ENCODE results near the gene PCDHGA12.
"Not testable (repeated sequence)": the region's sequence is repeated elsewhere in the genome, so short reads cannot be mapped to it uniquely, and the experiment has no call there.

Gene PCDHGA12

GRCh38 chr5:141398608-141399007 lies 31.7 kb upstream of the PCDHGA12 start:
- Mint-ChIP-seq H3K4me3 (no peak overlapping the region), H3K9me3 (peaks cover 11 to 38% of the 10 kb centered on the region in 2 donors), H3K27me3 (peaks cover 79% of the 10 kb centered on the region), H3K4me1 (peaks cover 9% of the 10 kb centered on the region), H3K27ac (peak overlapping the region in 1 of 2 donors; percentile 42)
- ATAC-seq (no peak), DNase-seq (no peak)

DNA sequence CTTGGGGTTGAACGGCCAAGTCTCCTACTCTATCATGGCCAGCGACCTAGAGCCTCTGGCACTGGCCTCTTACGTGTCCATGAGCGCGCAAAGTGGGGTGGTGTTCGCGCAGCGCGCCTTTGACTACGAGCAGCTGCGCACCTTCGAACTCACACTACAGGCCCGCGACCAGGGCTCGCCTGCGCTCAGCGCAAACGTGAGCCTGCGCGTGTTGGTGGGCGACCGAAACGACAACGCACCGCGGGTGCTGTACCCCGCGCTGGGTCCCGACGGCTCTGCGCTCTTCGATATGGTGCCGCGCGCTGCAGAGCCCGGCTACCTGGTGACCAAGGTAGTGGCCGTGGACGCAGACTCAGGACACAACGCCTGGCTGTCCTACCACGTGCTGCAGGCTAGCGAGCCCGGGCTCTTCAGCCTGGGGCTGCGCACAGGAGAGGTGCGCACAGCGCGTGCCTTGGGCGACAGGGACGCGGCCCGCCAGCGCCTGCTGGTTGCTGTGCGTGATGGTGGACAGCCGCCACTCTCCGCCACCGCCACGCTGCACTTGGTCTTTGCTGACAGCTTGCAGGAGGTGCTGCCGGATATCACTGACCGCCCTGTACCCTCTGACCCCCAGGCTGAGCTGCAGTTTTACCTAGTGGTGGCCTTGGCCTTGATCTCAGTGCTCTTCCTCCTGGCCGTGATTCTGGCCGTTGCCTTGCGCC lies 30.6 kb upstream of the PCDHGA12 start:
- no peak overlapping the region for H3K27ac Mint-ChIP-seq

GRCh38 chr5:141402553-141403243 lies 27.6 kb upstream of the PCDHGA12 start, which contains the start of gene PCDHGA9:
TSS of gene PCDHGA9 (plus strand) at chr5:141402778. CDS start at chr5:141402953, 175 bp downstream.
- Mint-ChIP-seq H3K4me1 (peaks cover 9% of the 10 kb centered on the region), H3K4me3 (peak within 1 kb of the TSS; percentile 44 to 62), H3K9me3 (peaks cover 5 to 46% of the 10 kb centered on the region in 2 donors), H3K27ac (no peak within 1 kb of the TSS), H3K27me3 (peaks cover 80% of the 10 kb centered on the region)
- ATAC-seq (no peak), DNase-seq (no peak)

More for the DNA sequence above, 30.6 kb upstream of the PCDHGA12 start:
- DNase-seq (no peak), ATAC-seq (no peak)
- Mint-ChIP-seq H3K4me3 (no peak overlapping the region), H3K27me3 (peaks cover 79% of the 10 kb centered on the region), H3K4me1 (peaks cover 9% of the 10 kb centered on the region), H3K9me3 (peaks cover 5 to 34% of the 10 kb centered on the region in 2 donors)

GRCh38 chr5:141403387-141403786 lies 26.9 kb upstream of the PCDHGA12 start:
- H3K9me3 Mint-ChIP-seq, result peaks cover 5 to 53% of the 10 kb centered on the region in 2 donors
- H3K4me3 Mint-ChIP-seq, result peak overlapping the region in 1 of 2 donors; percentile 62
- peaks cover 16% of the 10 kb centered on the region for H3K4me1 Mint-ChIP-seq
- H3K27ac Mint-ChIP-seq, result no peak overlapping the region
- DNase-seq (no peak), ATAC-seq (no peak)
- peaks cover 86% of the 10 kb centered on the region for H3K27me3 Mint-ChIP-seq

DNA sequence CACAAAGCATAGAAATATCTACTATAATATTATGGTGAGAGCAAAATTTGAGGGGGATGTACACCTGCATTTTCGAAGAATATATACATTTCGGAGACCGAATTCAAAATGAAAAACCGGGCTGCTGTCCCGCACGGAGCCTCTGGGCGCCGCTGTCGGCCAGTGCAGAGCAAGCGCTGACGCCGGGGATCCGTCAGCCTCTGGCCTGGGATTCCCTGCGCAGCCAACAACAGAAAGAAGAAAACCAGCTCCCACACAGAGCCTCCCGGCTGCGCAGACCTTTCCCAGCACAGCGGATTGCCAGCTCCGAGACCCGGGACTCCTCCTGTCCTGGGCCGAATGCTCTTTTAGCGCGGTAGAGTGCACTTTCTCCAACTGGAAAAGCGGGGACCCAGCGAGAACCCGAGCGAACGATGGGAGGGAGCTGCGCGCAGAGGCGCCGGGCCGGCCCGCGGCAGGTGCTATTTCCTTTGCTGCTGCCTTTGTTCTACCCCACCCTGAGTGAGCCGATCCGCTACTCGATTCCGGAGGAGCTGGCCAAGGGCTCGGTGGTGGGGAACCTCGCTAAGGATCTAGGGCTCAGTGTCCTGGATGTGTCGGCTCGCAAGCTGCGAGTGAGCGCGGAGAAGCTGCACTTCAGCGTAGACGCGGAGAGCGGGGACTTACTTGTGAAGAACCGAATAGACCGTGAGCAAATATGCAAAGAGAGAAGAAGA lies 22.4 kb upstream of the PCDHGA12 start, which contains the start of gene PCDHGB6:
Gene PCDHGB6, plus strand, starts transcription at position 232 of the 716 bp plus-strand sequence. Its CDS starts 182 bp downstream, at position 414.
- DNase-seq (peak in 1 of 2 donors; percentile 52), ATAC-seq (peak; percentile 76)

DNA sequence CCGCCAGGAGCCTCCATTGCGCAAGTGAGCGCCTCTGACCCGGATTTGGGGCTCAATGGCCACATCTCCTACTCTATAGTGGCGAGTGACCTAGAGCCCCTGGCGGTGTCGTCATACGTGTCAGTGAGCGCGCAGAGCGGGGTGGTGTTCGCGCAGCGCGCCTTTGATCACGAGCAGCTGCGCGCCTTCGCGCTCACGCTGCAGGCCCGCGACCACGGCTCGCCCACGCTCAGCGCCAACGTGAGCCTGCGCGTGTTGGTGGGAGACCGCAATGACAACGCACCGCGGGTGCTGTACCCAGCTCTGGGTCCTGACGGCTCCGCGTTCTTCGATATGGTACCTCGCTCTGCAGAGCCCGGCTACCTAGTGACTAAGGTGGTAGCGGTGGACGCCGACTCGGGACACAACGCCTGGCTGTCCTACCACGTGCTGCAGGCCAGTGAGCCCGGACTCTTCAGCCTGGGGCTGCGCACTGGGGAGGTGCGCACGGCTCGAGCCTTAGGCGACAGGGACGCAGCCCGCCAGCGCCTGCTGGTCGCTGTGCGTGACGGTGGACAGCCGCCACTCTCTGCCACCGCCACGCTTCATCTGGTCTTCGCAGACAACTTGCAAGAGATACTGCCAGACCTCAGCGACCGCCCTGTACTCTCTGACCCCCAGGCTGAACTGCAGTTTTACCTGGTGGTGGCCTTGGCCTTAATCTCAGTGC lies 20.6 kb upstream of the PCDHGA12 start:
- Mint-ChIP-seq H3K4me3 (no peak overlapping the region), H3K4me1 (peaks cover 26% of the 10 kb centered on the region), H3K9me3 (peaks cover 10 to 38% of the 10 kb centered on the region in 2 donors), H3K27me3 (peaks cover 79% of the 10 kb centered on the region), H3K27ac (no peak overlapping the region)
- DNase-seq (no peak), ATAC-seq (no peak)

More for the DNA sequence above, 22.4 kb upstream of the PCDHGA12 start, which contains the start of gene PCDHGB6:
- peaks cover 13% of the 10 kb centered on the region for H3K4me1 Mint-ChIP-seq
- peak within 1 kb of the TSS; percentile 73 to 81 for H3K4me3 Mint-ChIP-seq
- H3K27me3 Mint-ChIP-seq, result peaks cover 79% of the 10 kb centered on the region
- peak within 1 kb of the TSS in 1 of 2 donors; percentile 9 for H3K27ac Mint-ChIP-seq
- peaks cover 10 to 49% of the 10 kb centered on the region in 2 donors for H3K9me3 Mint-ChIP-seq

- no peak overlapping the region for H3K27ac Mint-ChIP-seq
- ATAC-seq, result no peak
Measured at GRCh38 chr5:141411575-141411974, 18.7 kb upstream of the PCDHGA12 start.

GRCh38 chr5:141412854-141413539 lies 17.3 kb upstream of the PCDHGA12 start, which contains the start of gene PCDHGA10:
TSS of gene PCDHGA10 (plus strand) at chr5:141412987. CDS start at chr5:141413176, 189 bp downstream.
- peak within 1 kb of the TSS in 1 of 2 donors; percentile 96 for H3K27ac Mint-ChIP-seq

More at GRCh38 chr5:141411575-141411974, 18.7 kb upstream of the PCDHGA12 start:
- peaks cover 10 to 29% of the 10 kb centered on the region in 2 donors for H3K9me3 Mint-ChIP-seq
- H3K4me1 Mint-ChIP-seq, result peaks cover 32% of the 10 kb centered on the region
- H3K4me3 Mint-ChIP-seq, result no peak overlapping the region
- H3K27me3 Mint-ChIP-seq, result peaks cover 81% of the 10 kb centered on the region
- no peak for DNase-seq

DNA sequence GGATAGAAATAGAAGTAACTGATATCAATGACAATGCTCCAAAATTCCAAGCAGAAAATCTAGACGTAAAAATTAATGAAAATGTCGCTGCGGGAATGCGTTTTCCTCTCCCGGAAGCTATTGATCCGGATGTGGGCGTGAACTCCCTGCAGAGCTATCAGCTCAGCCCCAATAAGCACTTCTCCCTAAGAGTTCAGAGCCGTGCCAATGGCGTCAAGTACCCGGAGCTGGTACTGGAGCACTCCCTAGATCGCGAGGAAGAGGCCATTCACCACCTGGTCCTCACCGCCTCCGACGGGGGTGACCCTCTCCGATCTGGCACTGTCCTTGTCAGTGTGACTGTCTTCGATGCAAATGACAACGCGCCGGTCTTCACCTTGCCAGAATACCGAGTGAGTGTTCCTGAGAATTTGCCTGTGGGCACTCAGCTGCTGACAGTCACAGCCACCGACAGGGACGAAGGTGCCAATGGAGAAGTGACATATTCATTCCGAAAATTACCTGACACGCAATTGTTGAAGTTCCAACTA lies 16.7 kb upstream of the PCDHGA12 start:
- H3K4me1 Mint-ChIP-seq, result peaks cover 35% of the 10 kb centered on the region
- H3K27me3 Mint-ChIP-seq, result peaks cover 82% of the 10 kb centered on the region
- ATAC-seq (no peak), DNase-seq (no peak)
- peaks cover 12 to 28% of the 10 kb centered on the region in 2 donors for H3K9me3 Mint-ChIP-seq
- peak overlapping the region; percentile 89 to 91 for H3K4me3 Mint-ChIP-seq
- H3K27ac Mint-ChIP-seq, result peak overlapping the region in 1 of 2 donors; percentile 96

More at GRCh38 chr5:141412854-141413539, 17.3 kb upstream of the PCDHGA12 start, which contains the start of gene PCDHGA10:
- ATAC-seq, result peak; percentile 78
- Mint-ChIP-seq H3K9me3 (peaks cover 10 to 28% of the 10 kb centered on the region in 2 donors), H3K4me3 (peak within 1 kb of the TSS; percentile 89 to 91), H3K4me1 (peaks cover 36% of the 10 kb centered on the region), H3K27me3 (peaks cover 82% of the 10 kb centered on the region)
- DNase-seq, result peak; percentile 56 to 64

- not testable (repeated sequence) for DNase-seq, ATAC-seq, H3K27ac Mint-ChIP-seq
- Mint-ChIP-seq H3K27me3 (peaks cover 82% of the 10 kb centered on the region), H3K4me1 (peaks cover 35% of the 10 kb centered on the region), H3K9me3 (peaks cover 12 to 26% of the 10 kb centered on the region in 2 donors), H3K4me3 (peak overlapping the region; percentile 39 to 55)
Measured at GRCh38 chr5:141414548-141415274, 15.6 kb upstream of the PCDHGA12 start.

DNA sequence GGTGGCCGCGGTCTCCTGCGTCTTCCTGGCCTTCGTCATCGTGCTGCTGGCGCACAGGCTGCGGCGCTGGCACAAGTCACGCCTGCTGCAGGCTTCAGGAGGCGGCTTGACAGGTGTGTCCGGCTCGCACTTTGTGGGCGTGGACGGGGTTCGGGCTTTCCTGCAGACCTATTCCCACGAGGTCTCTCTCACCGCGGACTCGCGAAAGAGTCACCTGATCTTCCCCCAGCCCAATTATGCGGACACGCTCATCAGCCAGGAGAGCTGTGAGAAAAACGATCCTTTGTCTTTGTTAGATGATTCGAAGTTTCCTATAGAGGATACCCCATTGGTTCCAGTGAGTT lies 15.1 kb upstream of the PCDHGA12 start:
- H3K27me3 Mint-ChIP-seq, result peaks cover 82% of the 10 kb centered on the region
- peaks cover 10 to 21% of the 10 kb centered on the region in 2 donors for H3K9me3 Mint-ChIP-seq
- not testable (repeated sequence) for DNase-seq, H3K27ac Mint-ChIP-seq, ATAC-seq
- peak overlapping the region; percentile 39 to 55 for H3K4me3 Mint-ChIP-seq
- peaks cover 35% of the 10 kb centered on the region for H3K4me1 Mint-ChIP-seq

GRCh38 chr5:141417494-141418172 lies 12.7 kb upstream of the PCDHGA12 start, which contains the start of gene PCDHGB7:
TSS of gene PCDHGB7 (plus strand) at chr5:141417677. CDS start at chr5:141417860, 183 bp downstream.
- H3K4me1 Mint-ChIP-seq, result peaks cover 46% of the 10 kb centered on the region
- ATAC-seq (peak; percentile 85), DNase-seq (peak; percentile 52 to 65)
- peak within 1 kb of the TSS in 1 of 2 donors; percentile 85 for H3K27ac Mint-ChIP-seq
- peaks cover 13 to 34% of the 10 kb centered on the region in 2 donors for H3K9me3 Mint-ChIP-seq
- peaks cover 97% of the 10 kb centered on the region for H3K27me3 Mint-ChIP-seq
- peak within 1 kb of the TSS; percentile 87 for H3K4me3 Mint-ChIP-seq
